HG03558 (cell line): ENCODE results near the gene KANSL1.

ENCODE experiments used
- ATAC-seq: cut with Tn5 transposase; IDR thresholded peaks from one replicate; pipeline ENCODE4 v1.9.1; 2021; ENCODE audit warnings: moderate number of reproducible peaks; ENCODE audit not compliant: unreplicated experiment; ENCODE audit errors: extremely low read depth

Gene KANSL1

GRCh38 chr17:46143827-46144236 lies 49.4 kb downstream of the KANSL1 start:
- no peak for ATAC-seq

GRCh38 chr17:46141645-46142044 lies 51.6 kb downstream of the KANSL1 start:
- no peak for ATAC-seq

GRCh38 chr17:46140645-46141197 lies 52.5 kb downstream of the KANSL1 start:
- ATAC-seq: no peak

GRCh38 chr17:46139432-46140210 lies 53.6 kb downstream of the KANSL1 start:
- ATAC-seq: no peak

GRCh38 chr17:46138473-46138872 lies 54.8 kb downstream of the KANSL1 start:
- no peak for ATAC-seq

GRCh38 chr17:46136820-46137219 lies 56.4 kb downstream of the KANSL1 start:
- no peak for ATAC-seq

- no peak for ATAC-seq
These were observed 57.2 kb downstream of the KANSL1 start for GRCh38 chr17:46135879-46136563.

GRCh38 chr17:46135126-46135812 lies 58.0 kb downstream of the KANSL1 start:
- ATAC-seq: no peak

- ATAC-seq: no peak
These were observed 63.9 kb downstream of the KANSL1 start for GRCh38 chr17:46129302-46129701.

GRCh38 chr17:46128453-46128852 lies 64.8 kb downstream of the KANSL1 start:
- no peak for ATAC-seq

- no peak for ATAC-seq
These were observed 65.7 kb downstream of the KANSL1 start for GRCh38 chr17:46127524-46127923.

- no peak for ATAC-seq
These were observed 66.4 kb downstream of the KANSL1 start for GRCh38 chr17:46126840-46127239.

- no peak for ATAC-seq
These were observed 67.4 kb downstream of the KANSL1 start for GRCh38 chr17:46125831-46126230.

GRCh38 chr17:46124695-46125592 lies 68.3 kb downstream of the KANSL1 start:
- ATAC-seq: no peak

GRCh38 chr17:46123607-46124006 lies 69.6 kb downstream of the KANSL1 start:
- ATAC-seq: no peak

GRCh38 chr17:46122486-46122871 lies 70.8 kb downstream of the KANSL1 start:
- no peak for ATAC-seq

- no peak for ATAC-seq
These were observed 71.3 kb downstream of the KANSL1 start for GRCh38 chr17:46121841-46122485.

GRCh38 chr17:46121165-46121764 lies 72.0 kb downstream of the KANSL1 start:
- ATAC-seq: no peak

- no peak for ATAC-seq
These were observed 72.7 kb downstream of the KANSL1 start for GRCh38 chr17:46120537-46120936.
